ENCODE results near the gene DDOST. TPM values are rescaled to one million over a fixed set of nuclear protein-coding genes. Genes with fewer than 3 reads are reported as not detected.

DDOST gene
- 100 to 1,000 TPM; 191 to 197 TPM for total RNA-seq

- ChIA-PET POLR2A (interaction anchor here (0.5 to 2.1 kb wide), 3 partner anchors 28 to 125 kb away, joined by 4 to 9 read pairs (median 4); partner anchors contain the start of gene HP1BP3), CTCF (no interaction called here)
These were observed at the start of gene DDOST for GRCh38 chr1:20661207-20662109. DDOST (minus strand) TSS chr1:20661369; CDS start chr1:20661350, 19 bp downstream.

- ChIA-PET CTCF (no interaction called here), POLR2A (no interaction called here)
These were observed 49.5 kb upstream of the DDOST start for GRCh38 chr1:20710469-20711284.

- ChIA-PET POLR2A (no interaction called here), CTCF (no interaction called here)
These were observed 48.7 kb upstream of the DDOST start for GRCh38 chr1:20709868-20710267.

GRCh38 chr1:20708891-20709290, 47.7 kb upstream of the DDOST start:
- ChIA-PET POLR2A (no interaction called here), CTCF (no interaction called here)

GRCh38 chr1:20708057-20708456, 46.9 kb upstream of the DDOST start:
- ChIA-PET POLR2A (no interaction called here), CTCF (interaction anchor here (2.0 kb wide), 1 partner anchor 11 kb away, joined by 9 read pairs; no protein-coding TSS in a partner anchor)

- CTCF ChIA-PET, result interaction anchor here (0.6 to 2.0 kb wide), 2 partner anchors 10 to 684 kb away, joined by 3 to 9 read pairs; no protein-coding TSS in a partner anchor
- POLR2A ChIA-PET, result no interaction called here
These were observed 45.7 kb upstream of the DDOST start for GRCh38 chr1:20706841-20707240.

- ChIA-PET POLR2A (no interaction called here), CTCF (no interaction called here)
These were observed 44.1 kb upstream of the DDOST start for GRCh38 chr1:20705203-20705755.

GRCh38 chr1:20704390-20705202, 43.4 kb upstream of the DDOST start:
- POLR2A ChIA-PET, result interaction anchor here (0.5 kb wide), 1 partner anchor 373 kb away, joined by 3 read pairs; no protein-coding TSS in a partner anchor
- CTCF ChIA-PET, result no interaction called here

GRCh38 chr1:20703124-20703756, 42.1 kb upstream of the DDOST start:
- POLR2A ChIA-PET, result no interaction called here
- CTCF ChIA-PET, result no interaction called here

- ChIA-PET POLR2A (no interaction called here), CTCF (no interaction called here)
These were observed 41.2 kb upstream of the DDOST start for GRCh38 chr1:20702416-20702815.

GRCh38 chr1:20701847-20702246, 40.7 kb upstream of the DDOST start:
- ChIA-PET POLR2A (no interaction called here), CTCF (no interaction called here)

GRCh38 chr1:20701446-20701845, 40.3 kb upstream of the DDOST start:
- ChIA-PET POLR2A (no interaction called here), CTCF (no interaction called here)

- POLR2A ChIA-PET, result no interaction called here
- CTCF ChIA-PET, result no interaction called here
These were observed 39.6 kb upstream of the DDOST start for GRCh38 chr1:20700636-20701215.

GRCh38 chr1:20699558-20699957, 38.4 kb upstream of the DDOST start:
- POLR2A ChIA-PET, result no interaction called here

GRCh38 chr1:20698195-20698910, 37.2 kb upstream of the DDOST start:
- CTCF ChIA-PET, result interaction anchor here (0.6 to 2.4 kb wide), 3 partner anchors 46 to 496 kb away, joined by 3 to 23 read pairs (median 9); no protein-coding TSS in a partner anchor
- POLR2A ChIA-PET, result interaction anchor here (0.6 kb wide), 1 partner anchor 71 kb away, joined by 3 read pairs; no protein-coding TSS in a partner anchor

More at GRCh38 chr1:20699558-20699957, 38.4 kb upstream of the DDOST start:
- CTCF ChIA-PET, result interaction anchor here (1.2 to 1.4 kb wide), 2 partner anchors 45 to 496 kb away, joined by 3 read pairs; no protein-coding TSS in a partner anchor

GRCh38 chr1:20697563-20697962, 36.4 kb upstream of the DDOST start:
- ChIA-PET POLR2A (no interaction called here), CTCF (interaction anchor here (1.0 to 2.4 kb wide), 7 partner anchors 10 to 497 kb away, joined by 3 to 23 read pairs (median 7); partner anchors contain the start of genes HP1BP3 and KIF17)

All from activated CD8-positive, alpha-beta memory T cell treated with anti-CD3 and anti-CD28 coated beads for 36 hours (primary cell).